Measurements from ENCODE around the gene KCTD19. TPM values are rescaled to one million over a fixed set of nuclear protein-coding genes. Genes with fewer than 3 reads are reported as not detected.

KCTD19 gene
- total RNA-seq, 2 experiments from 2014 or later = not detected

DNA sequence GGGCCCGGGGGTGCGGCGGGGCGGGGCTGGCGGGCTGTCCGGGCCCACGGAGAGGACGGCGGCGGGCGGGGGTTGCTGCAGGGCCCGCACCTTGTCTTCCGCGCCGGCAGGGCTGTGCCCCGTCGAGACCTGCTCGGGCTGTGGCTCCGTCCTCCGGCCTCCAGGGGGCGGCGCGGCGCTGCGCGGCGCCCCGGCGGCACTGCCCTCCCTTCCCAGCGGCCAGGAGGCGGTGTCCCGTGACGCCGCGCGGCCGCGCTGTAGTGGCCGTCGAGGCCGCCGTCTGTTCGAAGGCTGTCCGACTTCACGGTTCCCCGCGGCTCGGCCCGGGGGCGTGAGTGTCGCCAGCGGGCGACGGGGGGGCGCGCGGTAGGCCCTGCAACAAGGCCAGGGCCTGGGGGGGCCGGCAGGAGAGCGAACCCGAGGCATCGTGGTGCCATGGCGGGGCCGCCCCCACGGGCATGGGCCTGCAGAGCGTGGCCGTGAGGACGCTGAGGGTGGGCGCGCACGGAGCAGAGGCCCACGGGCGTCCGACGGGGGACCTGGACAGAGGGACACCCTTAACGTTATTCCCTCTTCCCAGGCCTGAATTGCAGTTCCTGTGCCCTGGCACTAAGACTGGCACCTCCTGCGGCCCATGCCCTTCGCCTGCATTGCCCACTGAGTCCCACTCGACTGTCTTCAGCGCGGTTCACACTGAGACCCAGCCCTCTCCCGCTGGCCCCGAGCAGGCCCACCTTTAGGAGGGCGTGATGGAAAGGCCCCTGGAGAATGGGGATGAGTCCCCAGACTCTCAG lies 47.0 kb downstream of the KCTD19 start, which contains the start of gene PLEKHG4:
PLEKHG4 (plus strand) TSS at position 237 of the 794 bp plus-strand sequence; CDS start at position 750, 513 bp downstream.
- DNase-seq (peak; percentile 65 to 92 (median 76)), ATAC-seq (ENCODE audit: poor library complexity) (peak; percentile 97)
- Histone ChIP-seq H3K27me3 (ENCODE audit: control insufficient read depth in 1 of 2, insufficient read depth in 2 of 2, low read length in 2 of 2) (no peaks in the 10 kb centered on the region), H3K27ac (ENCODE audit: low read depth in 1 of 2, low read length in 2 of 2) (peak within 1 kb of the TSS in 1 of 2 donors; percentile 27), H3K4me3 (ENCODE audit: low read length) (peak within 1 kb of the TSS; percentile 74), H3K9me3 (ENCODE audit: control insufficient read depth in 1 of 2, insufficient read depth in 1 of 2, low read length in 2 of 2) (no peaks in the 10 kb centered on the region), H3K4me1 (ENCODE audit: insufficient read depth, low read length) (peaks cover 27% of the 10 kb centered on the region), H3K36me3 (ENCODE audit: insufficient read depth, low read length) (peaks cover 9% of the 10 kb centered on the region)
- Mint-ChIP-seq H3K4me3 (peak within 1 kb of the TSS; percentile 88), H3K4me1 (ENCODE audit: low read depth) (peaks cover 17% of the 10 kb centered on the region), H3K9me3 (no peaks in the 10 kb centered on the region), H3K27me3 (no peaks in the 10 kb centered on the region), H3K36me3 (ENCODE audit: low read depth) (peaks cover 23% of the 10 kb centered on the region), H3K27ac (peak within 1 kb of the TSS; percentile 64)
- intact Hi-C loops (cut with DNase I, micrococcal nuclease) = loop anchor here in 1 of 2 experiments (1.0 to 10.0 kb wide), 4 partner anchors 16 to 195 kb away; partner anchors contain the start of gene TMEM208
- ChIA-PET POLR2A (interaction anchor here (0.6 kb wide), 1 partner anchor 300 kb away, joined by 3 read pairs; no protein-coding TSS in a partner anchor), CTCF (interaction anchor here (1.5 kb wide), 1 partner anchor 9 kb away, joined by 4 read pairs; no protein-coding TSS in a partner anchor)
- TF ChIP-seq, protein P1, sequence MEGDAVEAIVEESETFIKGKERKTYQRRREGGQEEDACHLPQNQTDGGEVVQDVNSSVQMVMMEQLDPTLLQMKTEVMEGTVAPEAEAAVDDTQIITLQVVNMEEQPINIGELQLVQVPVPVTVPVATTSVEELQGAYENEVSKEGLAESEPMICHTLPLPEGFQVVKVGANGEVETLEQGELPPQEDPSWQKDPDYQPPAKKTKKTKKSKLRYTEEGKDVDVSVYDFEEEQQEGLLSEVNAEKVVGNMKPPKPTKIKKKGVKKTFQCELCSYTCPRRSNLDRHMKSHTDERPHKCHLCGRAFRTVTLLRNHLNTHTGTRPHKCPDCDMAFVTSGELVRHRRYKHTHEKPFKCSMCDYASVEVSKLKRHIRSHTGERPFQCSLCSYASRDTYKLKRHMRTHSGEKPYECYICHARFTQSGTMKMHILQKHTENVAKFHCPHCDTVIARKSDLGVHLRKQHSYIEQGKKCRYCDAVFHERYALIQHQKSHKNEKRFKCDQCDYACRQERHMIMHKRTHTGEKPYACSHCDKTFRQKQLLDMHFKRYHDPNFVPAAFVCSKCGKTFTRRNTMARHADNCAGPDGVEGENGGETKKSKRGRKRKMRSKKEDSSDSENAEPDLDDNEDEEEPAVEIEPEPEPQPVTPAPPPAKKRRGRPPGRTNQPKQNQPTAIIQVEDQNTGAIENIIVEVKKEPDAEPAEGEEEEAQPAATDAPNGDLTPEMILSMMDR (IDR thresholded peaks at IDR 0.05) = peak; percentile 55

GRCh38 chr16:67278773-67279295 lies 47.7 kb downstream of the KCTD19 start:
- H3K27ac Mint-ChIP-seq = peak overlapping the region; percentile 64
- H3K36me3 Mint-ChIP-seq (ENCODE audit: low read depth) = peaks cover 23% of the 10 kb centered on the region
- Histone ChIP-seq H3K4me3 (ENCODE audit: low read length) (peak overlapping the region; percentile 74), H3K36me3 (ENCODE audit: insufficient read depth, low read length) (peaks cover 9% of the 10 kb centered on the region), H3K4me1 (ENCODE audit: insufficient read depth, low read length) (peaks cover 27% of the 10 kb centered on the region), H3K9me3 (ENCODE audit: control insufficient read depth in 1 of 2, insufficient read depth in 1 of 2, low read length in 2 of 2) (no peaks in the 10 kb centered on the region), H3K27me3 (ENCODE audit: control insufficient read depth in 1 of 2, insufficient read depth in 2 of 2, low read length in 2 of 2) (no peaks in the 10 kb centered on the region), H3K27ac (ENCODE audit: low read depth in 1 of 2, low read length in 2 of 2) (peak overlapping the region in 1 of 2 donors; percentile 27)
- peaks cover 17% of the 10 kb centered on the region for H3K4me1 Mint-ChIP-seq (ENCODE audit: low read depth)
- TF ChIP-seq, protein P1 (IDR thresholded peaks at IDR 0.05) = no peak
- POLR2A ChIA-PET = interaction anchor here (0.6 kb wide), 1 partner anchor 300 kb away, joined by 3 read pairs; no protein-coding TSS in a partner anchor
- peak; percentile 61 for ATAC-seq (ENCODE audit: poor library complexity)
- H3K9me3 Mint-ChIP-seq = no peaks in the 10 kb centered on the region
- H3K4me3 Mint-ChIP-seq = peak overlapping the region; percentile 88
- H3K27me3 Mint-ChIP-seq = no peaks in the 10 kb centered on the region
- CTCF ChIA-PET = interaction anchor here (1.3 to 1.5 kb wide), 2 partner anchors 10 to 35 kb away, joined by 4 read pairs; no protein-coding TSS in a partner anchor
- peak; percentile 13 to 71 (median 33) for DNase-seq
- intact Hi-C loops (cut with DNase I, micrococcal nuclease) = loop anchor here in 1 of 2 experiments (5.0 kb wide), 2 partner anchors 52 to 118 kb away; partner anchors contain the start of gene TMEM208

DNA sequence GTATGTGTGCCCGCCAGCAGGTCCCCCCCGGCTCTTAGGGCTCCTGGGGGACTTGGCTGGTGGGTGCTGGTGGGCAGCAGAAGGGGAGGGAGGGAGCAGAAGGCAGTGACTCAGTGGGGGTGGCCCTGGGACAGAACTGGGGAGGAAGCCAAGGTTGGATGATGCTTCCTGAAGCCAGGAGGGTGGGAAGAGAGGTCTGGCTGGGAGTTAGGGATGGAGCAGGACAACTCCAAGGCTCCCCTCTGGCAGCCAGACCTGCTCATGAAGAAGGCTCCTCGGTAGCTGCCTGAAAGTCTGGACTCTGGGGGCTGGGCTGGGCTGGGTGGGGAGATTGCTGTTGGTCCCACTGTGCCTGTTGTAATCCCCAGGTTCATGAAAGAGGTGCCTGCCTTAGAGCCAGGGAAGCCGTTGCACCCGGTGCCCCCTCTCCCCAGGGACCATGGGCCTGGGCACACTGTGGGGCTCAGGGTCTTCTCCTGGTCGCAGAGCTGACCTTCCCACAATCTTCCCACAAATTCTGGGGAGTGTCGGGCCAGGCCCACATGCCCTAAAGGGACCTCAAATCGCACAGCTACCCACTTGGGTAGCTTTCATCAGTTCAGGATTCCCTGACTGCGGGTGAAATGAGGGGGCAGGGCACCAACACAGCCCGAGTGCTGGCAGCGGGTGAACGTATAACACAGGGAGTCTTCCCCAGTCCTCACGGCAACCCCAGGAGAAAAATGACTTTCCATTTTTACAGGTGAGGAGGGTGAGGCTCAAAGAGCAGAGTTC lies 48.4 kb downstream of the KCTD19 start:
- Histone ChIP-seq H3K4me3 (ENCODE audit: low read length) (peak overlapping the region; percentile 74), H3K27ac (ENCODE audit: low read depth in 1 of 2, low read length in 2 of 2) (no peak overlapping the region), H3K4me1 (ENCODE audit: insufficient read depth, low read length) (peaks cover 27% of the 10 kb centered on the region), H3K36me3 (ENCODE audit: insufficient read depth, low read length) (peaks cover 9% of the 10 kb centered on the region), H3K27me3 (ENCODE audit: control insufficient read depth in 1 of 2, insufficient read depth in 2 of 2, low read length in 2 of 2) (no peaks in the 10 kb centered on the region), H3K9me3 (ENCODE audit: control insufficient read depth in 1 of 2, insufficient read depth in 1 of 2, low read length in 2 of 2) (no peaks in the 10 kb centered on the region)
- DNase-seq (no peak), ATAC-seq (ENCODE audit: poor library complexity) (no peak)
- no peaks in the 10 kb centered on the region for H3K9me3 Mint-ChIP-seq
- peaks cover 17% of the 10 kb centered on the region for H3K4me1 Mint-ChIP-seq (ENCODE audit: low read depth)
- ChIA-PET CTCF (interaction anchor here (0.9 to 1.5 kb wide), 3 partner anchors 11 to 51 kb away, joined by 4 read pairs; partner anchors contain the start of gene TMEM208), POLR2A (interaction anchor here (0.6 kb wide), 1 partner anchor 301 kb away, joined by 3 read pairs; no protein-coding TSS in a partner anchor)
- intact Hi-C loops (cut with DNase I, micrococcal nuclease) = loop anchor here in 1 of 2 experiments (5.0 kb wide), 2 partner anchors 51 to 119 kb away; partner anchors contain the start of gene TMEM208
- no peaks in the 10 kb centered on the region for H3K27me3 Mint-ChIP-seq
- peak overlapping the region; percentile 64 for H3K27ac Mint-ChIP-seq
- peaks cover 23% of the 10 kb centered on the region for H3K36me3 Mint-ChIP-seq (ENCODE audit: low read depth)
- TF ChIP-seq, protein P1 (IDR thresholded peaks at IDR 0.05) = no peak
- peak overlapping the region; percentile 88 for H3K4me3 Mint-ChIP-seq

All from CD4-positive, alpha-beta T cell (primary cell).